Umbilical cord (tissue), 2 donors: Measurements from ENCODE around the gene DLG5. TPM values are rescaled to one million over a fixed set of nuclear protein-coding genes. Genes with fewer than 3 reads are reported as not detected.

Experiments used
- DNase-seq: peaks from one replicate; pipeline ENCODE4 v3.0.0-alpha.2; 2015; ENCODE audit warnings: low spot score
- total RNA-seq: library from RNA; depleted of rRNA; stranded (reverse); fragments of >200 nt; gene quantifications from one replicate; pipeline ENCODE4 v1.2.3, GENCODE V29; 2014; ENCODE audit warnings: low replicate concordance; ENCODE audit not compliant: insufficient read depth

DLG5 gene
- total RNA-seq, 1 donor from 2014 or later, result 21.4 TPM

DNA sequence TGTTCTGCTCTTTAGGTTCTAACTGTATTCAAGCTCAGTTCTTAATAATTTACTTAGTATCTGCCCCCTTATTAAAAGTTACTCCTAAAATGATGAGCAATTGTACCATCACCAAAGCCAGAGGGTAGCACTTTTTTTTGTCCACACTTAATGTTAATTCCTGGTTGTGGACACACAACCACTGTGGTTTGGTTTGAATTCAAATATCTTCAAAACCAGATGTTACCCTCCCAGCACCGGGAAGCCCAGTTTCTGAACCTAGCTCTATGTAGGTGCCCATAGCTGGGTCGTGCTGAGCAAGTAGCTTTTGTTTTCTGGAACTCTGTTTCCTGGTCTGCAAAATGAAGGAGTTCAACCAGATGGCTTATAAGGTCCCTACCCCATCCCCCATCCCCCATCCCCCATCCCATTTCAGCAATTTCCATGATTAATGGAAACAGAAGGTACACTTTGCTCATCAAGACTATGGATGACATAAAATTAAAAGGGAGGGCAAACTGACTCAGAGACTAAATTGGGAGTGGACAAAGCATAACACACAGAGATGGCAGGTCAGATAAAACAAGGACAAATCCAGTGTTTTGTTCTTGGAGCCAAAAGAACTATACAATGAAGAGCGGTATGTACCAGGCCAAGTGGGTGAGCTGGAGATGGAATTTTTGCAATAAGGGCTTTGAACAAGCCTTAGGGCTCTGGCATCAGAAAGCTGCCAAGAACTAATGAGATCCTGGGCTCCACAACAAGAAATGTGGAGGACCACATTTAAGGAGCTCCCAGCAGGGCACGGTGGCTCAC, 56.7 kb downstream of the DLG5 start:
- DNase-seq, result no peak

DNA sequence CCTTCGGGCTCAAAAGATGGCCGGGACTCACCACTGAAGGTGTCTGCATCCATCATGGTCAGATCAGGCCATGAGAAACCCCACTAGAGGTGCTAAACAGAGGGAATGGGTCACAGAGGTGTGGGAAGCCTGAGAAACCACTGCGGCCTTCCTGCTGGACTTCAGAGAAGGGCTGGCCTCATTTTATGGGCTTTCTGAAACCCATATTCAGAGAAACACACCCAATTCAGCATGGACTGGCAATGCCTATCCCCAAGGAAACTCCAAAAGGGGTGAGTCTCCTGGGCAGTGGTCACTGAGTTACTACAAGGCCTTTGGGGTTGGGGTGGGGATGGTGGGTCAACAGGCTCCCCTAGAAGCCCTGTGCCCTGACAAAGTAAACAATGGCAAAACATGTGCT, 58.0 kb downstream of the DLG5 start:
- DNase-seq, result no peak

DNA sequence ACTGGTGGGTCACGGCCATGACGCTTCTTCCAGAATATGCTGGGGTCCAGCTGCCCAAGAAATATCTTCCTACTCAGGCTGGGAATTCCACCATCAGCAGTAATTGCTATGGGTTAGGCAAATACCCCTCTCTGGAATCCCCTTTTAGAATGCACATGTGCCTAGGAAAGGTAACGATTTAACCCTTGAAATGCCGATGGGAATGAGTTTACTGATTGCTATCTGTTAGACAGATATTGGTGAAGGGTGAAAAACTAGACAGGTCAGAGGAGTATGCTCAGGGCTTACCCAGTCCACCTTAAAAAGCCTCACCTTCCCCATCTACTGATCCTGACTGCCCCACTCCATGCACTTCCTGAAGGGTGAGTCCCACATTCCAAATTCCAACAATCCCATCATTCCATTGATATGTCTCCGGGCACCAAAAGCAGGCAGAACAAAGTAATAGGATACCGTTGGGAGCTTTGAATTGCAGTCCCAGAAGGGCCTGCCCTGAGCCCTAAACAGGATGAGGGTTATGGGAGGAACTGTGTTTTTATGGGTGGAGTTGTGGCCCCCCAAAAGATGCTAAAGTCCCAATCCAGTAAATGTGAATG, 59.3 kb downstream of the DLG5 start:
- DNase-seq, result no peak

DNA sequence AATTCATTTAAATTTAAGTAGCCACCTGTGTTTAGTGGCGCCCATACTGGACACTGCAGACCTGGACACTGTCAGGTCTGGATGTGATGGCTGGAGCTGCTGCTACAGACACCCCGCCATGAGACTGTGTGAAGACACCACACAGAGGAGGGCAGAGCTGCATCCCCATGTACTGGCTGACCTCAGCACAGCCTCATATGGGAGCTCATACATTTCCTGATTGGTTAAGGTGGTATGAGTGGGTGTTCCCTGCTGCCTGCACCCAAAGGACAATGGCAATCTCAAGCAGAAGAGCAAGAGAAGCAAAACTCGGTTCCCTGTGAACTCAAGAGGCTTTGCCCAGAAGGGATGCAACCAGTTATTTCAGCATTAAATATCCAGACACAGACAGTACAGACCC, 60.0 kb downstream of the DLG5 start:
- no peak for DNase-seq

DNA sequence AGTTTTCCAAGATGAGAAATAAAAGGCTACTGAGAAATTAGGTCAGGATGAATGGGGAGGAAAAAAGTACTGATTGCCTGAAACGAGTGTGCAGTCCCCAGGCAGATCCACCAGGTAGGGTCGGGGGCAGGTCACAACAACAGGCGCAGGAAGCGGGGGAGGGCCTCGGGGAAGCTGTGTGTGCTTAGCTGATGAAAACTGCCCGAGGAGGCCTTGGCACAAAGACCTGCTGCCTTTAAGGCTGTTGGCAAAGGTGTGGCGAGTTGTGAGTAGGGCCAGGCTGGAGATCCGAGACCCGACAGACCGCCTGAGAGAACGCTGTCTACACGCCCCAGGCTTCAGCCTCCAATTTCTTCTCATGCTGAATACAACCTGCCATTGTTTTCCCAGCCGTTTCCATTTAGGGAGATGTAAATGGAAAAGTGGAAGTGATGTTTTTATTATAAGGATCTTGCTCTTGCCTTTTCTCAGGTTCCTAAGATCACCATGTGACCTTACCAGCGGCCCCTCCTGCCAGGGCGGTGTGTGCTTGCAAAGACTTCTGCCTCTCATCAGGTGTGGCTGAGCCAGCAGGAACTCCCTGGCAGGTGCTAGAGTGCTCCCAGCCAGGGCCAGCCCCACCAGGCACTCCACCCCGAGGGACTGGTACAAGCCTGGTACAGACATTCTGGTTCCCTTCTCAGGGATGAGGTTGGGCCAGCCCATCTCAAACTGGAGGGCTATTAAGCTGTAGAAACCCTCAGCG, 60.8 kb downstream of the DLG5 start:
- DNase-seq, result no peak

DNA sequence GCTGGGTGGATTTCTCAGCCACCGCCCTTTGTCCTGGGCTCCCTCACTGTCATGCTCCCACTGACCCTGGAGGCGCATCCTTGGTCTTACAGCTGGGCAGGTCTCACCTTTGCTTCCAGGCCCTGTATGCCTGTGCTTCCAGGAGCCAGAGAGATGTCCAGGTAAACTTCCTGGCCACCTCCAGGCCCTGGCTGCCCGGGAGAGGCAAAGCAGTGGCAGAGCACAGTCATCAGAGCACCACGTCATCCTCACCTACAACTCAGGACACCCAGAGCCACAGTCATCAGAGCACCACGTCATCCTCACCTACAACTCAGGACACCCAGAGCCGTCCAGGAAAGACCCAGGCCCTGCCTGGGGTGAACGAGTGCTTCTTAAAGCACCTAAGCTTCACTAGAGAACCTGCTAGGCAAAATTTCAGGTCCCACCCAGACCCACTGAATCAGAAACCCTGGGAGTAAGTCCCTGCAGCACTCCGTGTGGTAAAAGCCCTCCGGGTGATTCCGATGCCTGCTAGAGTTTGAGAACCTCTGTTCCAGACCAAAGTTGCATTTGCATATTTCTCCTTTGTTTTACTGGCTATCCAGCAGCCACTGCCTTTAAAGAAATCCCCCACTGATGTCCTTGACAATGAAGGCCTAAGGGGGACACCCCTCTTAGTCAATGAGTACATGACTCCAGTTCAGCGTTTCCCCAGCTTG, 62.3 kb downstream of the DLG5 start:
- no peak for DNase-seq

DNA sequence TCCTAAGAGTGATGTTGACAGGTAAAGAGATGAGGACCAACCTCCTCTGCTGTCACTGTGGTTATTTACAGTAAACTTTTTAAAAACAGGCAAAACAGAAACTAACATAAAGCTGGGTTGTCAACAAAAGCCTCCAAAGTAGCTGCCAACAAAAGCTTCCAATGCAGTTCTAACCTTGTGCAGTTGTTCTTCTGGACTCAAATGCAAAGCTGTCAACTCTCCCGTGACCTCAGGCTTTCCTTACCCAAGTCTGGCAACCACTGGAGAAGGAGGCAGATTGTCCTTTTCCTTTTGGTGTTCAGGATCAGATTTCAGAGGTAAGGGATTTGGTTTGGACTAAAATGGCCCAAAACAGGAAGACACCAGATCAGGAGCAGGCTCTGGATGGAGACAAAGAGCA, 63.1 kb downstream of the DLG5 start:
- no peak for DNase-seq

DNA sequence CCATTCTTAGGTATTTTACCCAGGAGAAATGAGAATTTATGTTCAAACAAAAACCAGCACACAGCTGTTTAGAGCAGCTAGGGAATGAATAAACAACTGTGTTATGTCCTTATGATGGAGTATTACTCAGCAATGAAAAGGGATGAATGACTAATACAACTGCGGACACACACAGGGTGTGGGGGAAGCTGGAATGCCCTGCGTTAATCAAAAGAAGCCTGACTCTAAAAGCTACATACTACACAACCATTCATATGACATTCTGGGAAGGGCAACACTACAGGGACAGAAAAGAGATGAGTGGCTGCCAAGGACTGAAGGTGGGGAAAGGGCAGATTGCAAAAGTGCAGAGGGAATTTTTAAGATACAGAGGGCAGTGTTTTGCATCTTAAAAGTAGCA, 64.0 kb downstream of the DLG5 start:
- no peak for DNase-seq

DNA sequence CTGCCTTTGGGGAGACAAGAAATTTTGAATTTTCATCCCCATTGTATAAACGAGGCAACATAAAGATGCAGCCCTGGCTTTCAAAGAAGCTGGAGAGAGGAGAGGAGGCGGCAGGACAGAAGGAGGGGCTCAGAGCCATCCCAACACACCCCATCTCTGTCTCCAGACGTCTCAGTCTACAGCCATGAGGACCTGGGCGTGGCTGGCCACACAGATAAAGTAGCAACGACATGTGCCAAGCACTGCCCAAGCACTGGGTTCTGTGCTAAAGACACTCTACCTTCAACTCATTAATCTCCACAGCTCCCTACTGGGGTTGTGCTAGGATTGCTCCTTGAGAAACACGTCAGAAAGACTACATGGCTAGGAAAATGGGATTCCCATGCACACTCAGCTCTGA, 65.2 kb downstream of the DLG5 start:
- DNase-seq, result no peak

DNA sequence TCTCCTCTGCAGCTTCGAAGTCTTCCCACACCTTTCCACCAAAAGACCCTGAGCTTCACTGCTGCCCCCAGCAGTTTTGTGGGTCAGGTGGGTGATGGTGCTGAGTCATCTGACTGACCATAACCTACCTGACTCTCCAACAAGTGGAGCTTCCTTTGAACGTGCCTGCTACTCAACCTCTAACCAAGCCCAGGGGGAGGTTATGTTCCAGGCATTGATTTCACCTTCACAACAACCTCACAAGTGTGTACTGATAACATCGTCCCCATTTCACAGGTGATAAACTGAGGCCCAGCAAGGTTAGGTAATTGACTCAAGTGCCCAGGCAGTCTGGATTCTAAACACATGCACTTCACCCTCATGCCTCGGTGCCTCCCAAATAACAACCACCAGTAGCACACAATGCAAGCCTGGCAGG, 66.7 kb downstream of the DLG5 start:
- no peak for DNase-seq

DNA sequence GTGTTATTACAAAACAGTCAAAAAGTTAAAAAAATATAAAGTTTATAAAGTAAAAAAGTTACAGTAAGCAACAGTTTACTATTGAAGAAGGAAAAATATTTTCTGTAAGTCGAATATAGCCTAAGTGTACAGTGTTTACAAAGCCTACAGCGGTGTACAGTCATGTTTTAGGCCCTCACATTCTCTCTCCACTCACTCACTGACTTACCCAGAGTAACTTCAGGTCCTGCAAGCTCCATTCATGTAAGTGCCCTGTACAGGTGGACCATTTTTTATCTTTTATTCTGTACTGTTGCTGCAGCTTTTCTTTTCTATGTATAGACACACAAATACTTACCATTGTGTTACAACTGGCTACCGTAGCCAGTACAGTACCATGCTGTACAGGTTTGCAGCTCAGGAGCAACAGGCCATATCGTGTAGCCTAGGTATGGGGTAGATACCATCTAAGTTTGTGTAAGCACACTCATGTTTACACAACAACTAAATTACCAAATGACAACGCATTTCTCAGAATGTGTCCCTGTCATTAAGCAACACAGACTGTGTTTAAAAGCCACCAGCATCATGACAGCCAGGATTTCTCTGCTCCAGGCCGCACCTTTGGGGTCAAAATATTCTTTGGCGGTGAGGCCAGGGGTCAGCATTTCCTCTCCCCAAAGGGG, 67.2 kb downstream of the DLG5 start:
- no peak for DNase-seq

DNA sequence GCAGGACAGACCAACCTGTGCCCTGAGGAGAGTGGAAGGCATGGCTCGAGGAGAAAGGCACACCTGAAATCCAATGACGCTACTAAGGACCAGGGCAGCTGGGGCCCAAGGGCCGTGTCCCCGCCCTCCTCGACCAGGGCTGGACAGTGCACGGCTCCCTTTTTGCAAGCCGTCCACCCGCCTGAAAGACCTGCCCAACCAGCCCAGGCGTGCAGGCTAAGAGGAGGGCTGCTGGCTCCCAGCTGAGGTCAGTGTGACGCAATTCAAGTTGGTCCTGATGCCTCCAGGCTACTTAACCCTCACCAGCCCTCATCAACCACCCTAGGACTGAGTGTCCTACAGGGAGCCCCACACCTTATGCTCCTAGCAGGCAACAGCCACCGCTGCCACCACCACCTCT, 69.3 kb downstream of the DLG5 start:
- DNase-seq, result no peak

DNA sequence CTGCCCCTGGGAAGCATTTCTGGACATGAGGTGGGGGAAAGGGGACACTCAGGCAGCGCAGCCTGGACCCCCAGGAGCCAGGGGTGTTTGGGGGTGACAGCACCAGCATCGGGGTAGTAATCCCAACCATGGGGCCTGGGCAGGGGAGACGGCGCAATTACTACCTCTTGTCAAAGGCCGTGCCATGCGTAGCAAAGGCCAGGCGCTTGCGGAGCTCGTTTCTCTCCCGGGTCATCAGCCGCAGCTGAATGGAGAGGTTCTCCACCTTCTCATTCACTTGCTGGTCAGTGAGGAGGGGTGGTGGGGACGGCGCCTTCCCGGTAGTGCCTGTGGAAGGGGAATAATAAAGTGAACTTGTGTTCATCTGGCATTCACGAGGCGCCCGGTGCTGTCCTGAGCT, 70.0 kb downstream of the DLG5 start:
- no peak for DNase-seq

DNA sequence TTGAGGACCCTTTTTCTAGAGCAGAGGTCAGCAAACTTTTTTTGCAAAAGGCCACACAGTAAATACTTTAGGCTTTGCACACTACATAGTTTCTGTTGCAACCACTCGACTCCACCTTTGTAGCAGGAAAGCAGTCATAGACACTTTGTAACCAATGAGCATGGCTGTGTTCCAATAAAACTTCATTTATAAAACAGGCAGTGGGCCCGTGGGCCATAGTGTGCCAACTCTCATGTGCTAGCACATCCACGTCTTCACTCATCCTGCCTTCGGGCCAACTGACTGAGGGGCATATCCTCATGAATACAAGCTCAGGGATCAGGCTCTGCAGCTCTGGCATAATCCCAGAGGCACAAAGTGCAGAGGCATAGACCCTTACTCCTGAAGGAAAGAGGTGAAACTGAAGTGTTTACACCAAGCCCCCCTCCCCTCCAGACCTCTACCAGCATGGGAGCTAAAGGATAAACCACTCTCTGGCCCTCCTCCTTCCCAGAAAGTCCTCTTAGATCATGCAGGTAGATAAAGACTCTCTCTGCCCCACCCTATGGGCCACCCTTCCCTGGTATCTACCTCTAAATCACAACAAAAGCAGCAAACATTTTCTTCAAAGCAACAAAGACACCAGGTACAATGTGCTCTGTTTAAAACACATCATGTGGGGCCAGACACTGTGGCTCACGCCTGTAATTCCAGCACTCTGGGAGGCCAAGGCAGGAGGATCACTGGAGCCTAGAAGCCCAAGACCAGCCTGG, 71.0 kb downstream of the DLG5 start:
- DNase-seq, result no peak

DNA sequence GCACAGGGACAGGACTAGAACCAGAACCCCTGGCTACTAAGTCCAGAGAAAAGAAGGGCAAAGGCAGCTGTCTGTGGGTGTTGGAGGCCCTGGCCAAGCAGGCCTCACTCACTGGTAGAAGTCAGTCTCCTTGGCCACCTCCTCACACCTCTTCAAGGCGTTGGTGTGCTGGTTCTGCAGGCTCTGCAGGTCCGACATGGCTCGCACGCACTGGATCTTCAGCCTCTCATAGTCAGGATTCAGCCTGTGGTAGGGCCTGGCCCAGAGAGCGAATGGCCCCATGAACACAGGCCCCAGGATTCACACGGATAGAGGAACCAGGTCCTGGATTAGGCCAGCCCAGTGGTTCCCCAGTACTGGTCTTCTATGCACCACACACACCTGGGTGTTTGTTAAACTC, 72.4 kb downstream of the DLG5 start:
- no peak for DNase-seq

DNA sequence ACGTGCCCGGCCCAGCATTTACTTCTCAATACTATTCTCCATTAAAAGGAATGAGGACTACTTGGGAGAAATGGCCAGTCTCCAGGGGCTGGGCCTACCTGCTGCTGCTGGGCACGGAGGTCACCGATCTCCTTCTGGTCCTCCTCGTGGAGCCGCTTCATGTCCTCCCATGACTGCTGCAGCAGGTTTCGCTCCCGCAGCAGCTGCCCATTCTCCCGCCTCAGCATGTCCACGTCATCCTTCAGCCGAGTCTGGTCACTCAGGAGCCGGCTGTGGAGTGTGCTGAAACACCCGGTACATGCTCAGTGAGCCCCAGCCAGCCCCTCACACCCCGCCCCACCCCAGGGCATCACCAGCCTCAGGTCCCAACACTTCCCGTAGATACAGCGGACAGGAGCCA, 73.3 kb downstream of the DLG5 start:
- no peak for DNase-seq

DNA sequence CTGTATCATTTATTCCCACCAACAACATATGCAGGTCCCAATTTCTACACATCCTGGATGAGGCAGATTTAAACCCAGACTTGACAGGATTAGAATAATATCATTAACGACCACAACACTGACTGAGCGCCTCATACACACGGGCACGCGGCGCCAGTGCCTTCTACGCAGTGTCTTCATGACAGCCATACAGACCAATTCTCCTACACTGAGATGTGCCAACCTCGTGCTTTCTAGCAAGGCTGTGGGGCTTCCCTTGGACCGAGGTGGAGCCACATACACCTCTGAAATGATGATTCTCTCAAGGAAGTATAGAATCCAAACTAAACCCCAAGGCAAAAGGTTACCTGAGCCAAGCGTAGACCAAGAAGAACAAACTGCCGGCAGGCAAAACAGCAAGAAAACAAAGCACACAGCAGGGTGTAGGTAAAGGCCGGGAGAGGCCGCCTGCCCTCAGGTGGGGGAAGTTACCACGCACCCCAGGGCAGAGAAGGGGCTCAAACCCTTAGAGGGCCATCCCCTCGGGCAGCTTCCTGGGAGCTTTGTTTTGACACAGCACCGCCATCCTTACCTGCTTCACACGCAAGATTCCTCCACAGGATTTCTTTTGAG, 75.8 kb downstream of the DLG5 start:
- DNase-seq, result no peak

DNA sequence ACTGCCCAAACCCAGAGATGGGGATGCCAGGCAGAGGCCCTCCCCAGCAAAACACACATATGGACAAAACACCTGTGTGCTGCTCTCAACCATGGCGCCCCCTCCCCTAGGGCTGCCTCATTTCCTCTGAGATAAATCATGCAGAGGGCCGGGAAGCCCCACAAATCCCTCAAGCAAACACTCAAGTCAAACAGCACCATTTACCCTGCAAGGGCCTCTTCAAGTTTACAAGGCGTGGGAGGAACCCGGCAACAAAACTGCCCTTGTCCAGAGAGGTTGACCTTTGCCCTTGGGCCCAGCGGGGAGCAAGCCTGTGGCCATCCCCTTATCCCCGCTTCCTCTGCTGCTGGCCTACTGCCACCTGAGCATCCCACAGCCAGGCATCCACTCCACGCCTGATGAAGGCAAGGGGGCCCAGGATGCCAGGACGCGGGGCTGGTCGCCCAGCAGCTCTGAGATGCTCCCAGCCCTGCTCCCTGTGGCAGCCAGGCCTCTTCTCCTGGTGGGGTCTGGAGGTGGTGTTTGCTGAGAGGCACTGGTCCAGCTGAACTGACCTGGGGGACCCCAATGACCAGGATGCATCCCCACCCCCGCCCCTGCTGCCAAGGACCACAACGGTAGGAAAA, 77.4 kb downstream of the DLG5 start:
- DNase-seq, result no peak

DNA sequence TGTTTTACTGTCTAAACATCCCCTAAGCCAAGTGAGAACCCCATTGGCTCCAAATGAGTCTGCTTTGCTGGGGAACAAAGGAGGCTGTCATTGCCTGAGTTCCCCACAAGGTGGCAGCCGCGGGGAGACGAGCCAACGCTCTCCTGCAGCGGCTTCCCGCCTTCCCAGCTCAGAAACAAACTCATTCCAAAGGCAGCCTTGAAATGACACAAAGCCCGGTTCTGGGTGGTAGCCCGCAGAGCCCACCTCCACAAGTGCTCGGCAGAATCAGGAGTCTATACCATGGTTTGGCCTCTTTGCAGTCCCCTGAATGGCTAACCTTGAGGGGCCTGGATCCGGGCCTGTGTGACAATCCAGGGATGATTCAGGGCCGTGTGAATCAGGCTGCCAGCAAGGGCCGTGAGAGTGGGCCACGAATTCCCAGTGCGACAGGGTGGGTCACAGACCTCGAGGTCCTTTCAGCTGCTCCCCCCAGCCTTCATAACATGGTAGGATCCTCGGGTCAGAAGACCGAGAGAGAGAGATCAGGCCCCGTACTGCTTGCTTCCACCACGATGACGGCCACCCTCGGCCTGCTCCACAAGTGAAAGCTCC, 79.7 kb downstream of the DLG5 start:
- DNase-seq, result peak; percentile 79

DNA sequence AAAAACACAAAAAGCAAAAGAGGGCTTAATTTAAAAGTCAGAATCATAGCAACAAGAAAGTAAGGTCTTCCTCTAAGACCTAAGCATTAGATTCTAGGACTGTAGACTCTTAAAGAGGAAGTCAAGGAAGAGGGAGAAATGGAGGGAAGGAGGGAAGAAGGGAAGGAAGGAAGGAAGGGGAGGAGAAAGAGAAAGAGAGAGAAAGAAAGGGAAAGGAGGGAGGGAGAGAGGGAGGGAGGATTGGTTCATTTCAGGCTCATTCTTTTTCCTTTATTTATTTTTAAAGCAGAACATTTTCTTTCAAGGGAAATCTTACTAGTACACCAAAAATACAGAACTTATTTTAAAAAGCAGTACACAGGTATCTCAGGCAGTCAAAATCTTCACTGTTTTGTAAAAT, 81.1 kb downstream of the DLG5 start:
- no peak for DNase-seq
